Testis (tissue), 3 donors: ENCODE measurements around the gene COL5A2. TPM values are rescaled to one million over a fixed set of nuclear protein-coding genes. Genes with fewer than 3 reads are reported as not detected.

Experiments
- DNase-seq: peaks from one replicate; pipeline ENCODE4 v3.0.0-alpha.2; 2019
- H3K27ac ChIP-seq, 2 donors: fragments of 200-600 bp; sonication (generic); one replicate each; pipeline ENCODE4 v1.5.1; 2019
- H3K27me3 ChIP-seq: fragments of 200-600 bp; sonication (generic); one replicate; pipeline ENCODE4 v1.5.1; 2019
- H3K36me3 ChIP-seq: fragments of 200-600 bp; sonication (generic); one replicate; pipeline ENCODE4 v1.5.1; 2017; ENCODE audit warnings: low read depth; ENCODE audit errors: missing control alignments
- H3K4me1 ChIP-seq: fragments of 200-600 bp; sonication (generic); one replicate; pipeline ENCODE4 v1.5.1; 2019
- H3K4me3 ChIP-seq, 2 donors: fragments of 200-600 bp; sonication (generic); one replicate each; pipeline ENCODE4 v1.5.1; 2017 to 2019
- H3K9me3 ChIP-seq: fragments of 200-600 bp; sonication (generic); one replicate; pipeline ENCODE4 v1.5.1; 2017
- CTCF ChIP-seq, 3 experiments: fragments of 450-650 bp in 2 of 3; fragments of 200-600 bp in 1 of 3; sonication (generic) in 1 of 3; IDR thresholded peaks; one replicate each; pipeline ENCODE4 v1.5.1; 2016 to 2019; ENCODE audit warnings: antibody characterized with exemption in 3 of 3, mild to moderate bottlenecking in 2 of 3, moderate library complexity in 1 of 3
- POLR2A ChIP-seq: fragments of 450-650 bp; IDR thresholded peaks from one replicate; pipeline ENCODE4 v1.6.1; 2017; ENCODE audit warnings: antibody characterized with exemption, mild to moderate bottlenecking, moderate library complexity
- WGBS, 2 donors: methylation state at CpG; one replicate each; pipeline ENCODE4 v1.1.5; 2018; 5-methylcytosine and 5-hydroxymethylcytosine counted together
- intact Hi-C: fragments of 100-400 bp; cut with DNase I; formaldehyde crosslinking; loops from one replicate; pipeline ENCODE4 v1.15.1; 2023; ENCODE audit warnings: low total_unique reads
- polyA plus RNA-seq: library from polyadenylated mRNA; stranded (reverse); fragments of 350-450 nt; fragmentation: Illumina TruSeq; extraction: RNeasy Lipid Tissue Mini Kit (QIAGEN cat#74804); gene quantifications from one replicate; pipeline ENCODE4 v1.2.3, GENCODE V29; 2014; ENCODE audit warnings: low read depth, low replicate concordance; ENCODE audit not compliant: insufficient read depth
- total RNA-seq, 2 donors: library from RNA; depleted of rRNA; stranded (reverse); fragments of >200 nt; gene quantifications; one replicate each; pipeline ENCODE4 v1.2.3, GENCODE V29; 2016

Gene COL5A2
- total and polyA plus RNA-seq, 3 donors from 2014 or later, result 12.9 to 24.7 (median 15.7) TPM

DNA sequence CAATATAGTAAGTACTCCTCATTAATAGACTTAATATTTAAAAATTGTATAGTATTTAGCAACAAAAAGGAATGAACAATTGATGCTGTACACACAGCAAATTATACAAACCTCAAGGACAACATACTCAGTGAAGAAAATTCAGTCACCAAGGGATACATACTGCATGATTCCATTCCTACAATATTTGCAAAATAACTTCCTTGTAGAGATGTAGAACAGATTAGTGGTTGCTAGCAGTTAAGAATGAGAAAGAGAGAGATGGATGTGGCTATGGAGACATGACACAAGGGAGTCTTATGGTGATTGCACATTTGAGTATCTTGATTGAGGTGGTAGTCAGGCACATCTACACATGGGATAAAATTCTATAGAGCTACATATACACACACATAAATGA is 179.3 kb downstream of the COL5A2 start:
- intact Hi-C loops, result no loop called here
- DNase-seq, result no peak
- Histone ChIP-seq H3K36me3 (no peaks in the 10 kb centered on the region), H3K4me1 (no peaks in the 10 kb centered on the region), H3K27me3 (no peaks in the 10 kb centered on the region), H3K4me3 (no peak overlapping the region), H3K9me3 (no peaks in the 10 kb centered on the region), H3K27ac (no peak overlapping the region)
- TF ChIP-seq CTCF (IDR thresholded peaks at IDR 0.05) (no peak), POLR2A (no peak)

GRCh38 chr2:188997263-188997662 is 182.3 kb downstream of the COL5A2 start:
- H3K9me3 ChIP-seq, result no peaks in the 10 kb centered on the region
- H3K27ac ChIP-seq, result no peak overlapping the region
- H3K27me3 ChIP-seq, result no peaks in the 10 kb centered on the region
- H3K36me3 ChIP-seq, result no peaks in the 10 kb centered on the region
- H3K4me1 ChIP-seq, result no peaks in the 10 kb centered on the region
- H3K4me3 ChIP-seq, result no peak overlapping the region
- no peak for DNase-seq
- TF ChIP-seq CTCF (IDR thresholded peaks at IDR 0.05) (no peak), POLR2A (no peak)
- intact Hi-C loops, result no loop called here

GRCh38 chr2:188993247-188993646 is 186.3 kb downstream of the COL5A2 start:
- H3K4me3 ChIP-seq, result no peak overlapping the region
- no peaks in the 10 kb centered on the region for H3K36me3 ChIP-seq
- no peaks in the 10 kb centered on the region for H3K9me3 ChIP-seq
- no peak overlapping the region for H3K27ac ChIP-seq
- no peaks in the 10 kb centered on the region for H3K4me1 ChIP-seq
- no peak for DNase-seq
- 87 to 95% methylated on average over 1 of the region's 1 CpG for WGBS, 2 donors
- no peaks in the 10 kb centered on the region for H3K27me3 ChIP-seq
- TF ChIP-seq CTCF (IDR thresholded peaks at IDR 0.05), result no peak
- no peak for TF ChIP-seq POLR2A
- intact Hi-C loops, result no loop called here

DNA sequence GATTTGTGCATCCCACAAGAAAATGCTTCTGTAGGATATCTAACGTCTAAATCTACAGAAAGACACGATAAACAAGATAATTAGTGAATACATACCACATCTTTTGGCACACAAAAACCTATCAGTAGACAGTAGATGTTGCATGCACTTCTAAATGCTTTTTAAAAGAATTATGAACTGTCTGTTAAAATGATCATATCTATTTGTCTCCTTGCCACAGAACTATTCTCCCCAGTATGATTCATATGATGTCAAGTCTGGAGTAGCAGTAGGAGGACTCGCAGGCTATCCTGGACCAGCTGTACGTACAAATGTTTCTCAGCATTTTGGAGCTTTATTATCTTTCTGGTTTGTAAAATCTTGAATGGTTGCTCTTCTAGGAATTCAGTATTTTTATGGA is 192.7 kb downstream of the COL5A2 start:
- 60 to 70% methylated on average over 4 of the region's 4 CpGs for WGBS, 2 donors
- no peak for DNase-seq
- Histone ChIP-seq H3K27me3 (no peaks in the 10 kb centered on the region), H3K4me1 (peaks cover 3% of the 10 kb centered on the region), H3K36me3 (no peaks in the 10 kb centered on the region), H3K4me3 (no peak overlapping the region), H3K27ac (no peak overlapping the region), H3K9me3 (no peaks in the 10 kb centered on the region)
- TF ChIP-seq CTCF (IDR thresholded peaks at IDR 0.05), result no peak
- TF ChIP-seq POLR2A, result no peak
- intact Hi-C loops, result no loop called here

- WGBS, 2 donors, result 66 to 82% methylated on average over 5 of the region's 5 CpGs
- H3K4me1 ChIP-seq, result peaks cover 3% of the 10 kb centered on the region
- peak overlapping the region in 1 of 2 donors; percentile 60 for H3K27ac ChIP-seq
- H3K9me3 ChIP-seq, result no peaks in the 10 kb centered on the region
- no peaks in the 10 kb centered on the region for H3K36me3 ChIP-seq
- intact Hi-C loops, result no loop called here
- no peak for DNase-seq
- no peak overlapping the region for H3K4me3 ChIP-seq
- TF ChIP-seq CTCF (IDR thresholded peaks at IDR 0.05) (no peak), POLR2A (no peak)
- no peaks in the 10 kb centered on the region for H3K27me3 ChIP-seq
Observed at GRCh38 chr2:188984680-188985079, 194.9 kb downstream of the COL5A2 start.
